B cell (primary cell): ENCODE measurements around the gene TMBIM1. TPM values are rescaled to one million over a fixed set of nuclear protein-coding genes. Genes with fewer than 3 reads are reported as not detected.

Experiments used
- ATAC-seq: fragments of 200-7000 bp; cut with Tn5 transposase; one replicate; pipeline ENCODE4 v1.10.0; 2021; ENCODE audit warnings: low read depth, mild to moderate bottlenecking, moderate number of reproducible peaks, moderate library complexity
- CTCF ChIA-PET: fragments of 350-600 bp; sonication (Branson Sonifier 250); formaldehyde crosslinking; loops from one replicate; lab custom pipeline; 2021; ENCODE audit warnings: antibody characterized with exemption, inconsistent platforms; lab: Charles Lee
- POLR2A ChIA-PET: fragments of 350-600 bp; sonication (Branson Sonifier 250); formaldehyde crosslinking; loops from one replicate; lab custom pipeline; 2021; ENCODE audit warnings: antibody characterized with exemption; lab: Charles Lee
- DNase-seq: peaks from one replicate; pipeline ENCODE4 v3.0.0; 2013
- H2AFZ ChIP-seq: 2 replicates; pipeline ENCODE4 v1.6.1; 2012; ENCODE audit warnings: mild to moderate bottlenecking, low read depth, low read length; ENCODE audit not compliant: insufficient read depth, poor library complexity, severe bottlenecking
- H3K27ac ChIP-seq, 2 donors: 1 replicate in 1 of 2; 2 replicates in 1 of 2; pipeline ENCODE4 v1.5.1; 2012 to 2013; ENCODE audit warnings: low read length in 2 of 2, mild to moderate bottlenecking in 2 of 2, moderate library complexity in 1 of 2
- H3K27me3 ChIP-seq, 4 experiments: fragments of 200-600 bp in 1 of 4; sonication (generic) in 1 of 4; replicated peaks in 1 of 4; 1 replicate in 2 of 4; 2 replicates in 2 of 4; pipeline versions ENCODE4 v1.6.1 to v1.7.0; 2013 to 2016; ENCODE audit warnings: low read length in 3 of 4, mild to moderate bottlenecking in 2 of 4, mixed read lengths in 1 of 4, moderate library complexity in 1 of 4; ENCODE audit not compliant: insufficient read depth in 4 of 4, control insufficient read depth in 3 of 4; ENCODE audit errors: control extremely low read depth in 1 of 4
- H3K36me3 ChIP-seq, 2 experiments: replicated peaks in 1 of 2; 1 replicate in 1 of 2; 2 replicates in 1 of 2; pipeline versions ENCODE4 v1.6.1 to v1.7.1; 2013; ENCODE audit warnings: low read length in 1 of 2; ENCODE audit not compliant: insufficient read depth in 2 of 2, control insufficient read depth in 1 of 2; ENCODE audit errors: control extremely low read depth in 1 of 2, extremely low read depth in 1 of 2
- H3K4me1 ChIP-seq, 2 donors: fragments of 200-600 bp in 1 of 2; sonication (generic) in 1 of 2; 1 replicate in 1 of 2; 2 replicates in 1 of 2; pipeline versions ENCODE4 v1.5.1 to v1.6.1; 2013 to 2017; ENCODE audit warnings: low read length in 2 of 2; ENCODE audit not compliant: control insufficient read depth in 2 of 2, insufficient read depth in 2 of 2
- H3K4me2 ChIP-seq: replicated peaks from 2 replicates; pipeline ENCODE3; 2012; ENCODE audit warnings: mild to moderate bottlenecking, low read depth, low read length; ENCODE audit not compliant: poor library complexity, severe bottlenecking
- H3K4me3 ChIP-seq, 5 experiments: fragments of 200-600 bp in 1 of 5; sonication (generic) in 1 of 5; 1 replicate in 3 of 5; 2 replicates in 2 of 5; pipeline versions ENCODE4 v1.5.1 to v1.7.0; 2011 to 2016; ENCODE audit warnings: low read length in 4 of 5, mild to moderate bottlenecking in 4 of 5, low read depth in 2 of 5, control low read depth in 1 of 5, moderate library complexity in 1 of 5; ENCODE audit not compliant: insufficient read depth in 1 of 5; ENCODE audit errors: control extremely low read depth in 1 of 5, extremely low read depth in 1 of 5
- H3K79me2 ChIP-seq: fragments of 200-600 bp; sonication (generic); one replicate; pipeline ENCODE4 v1.6.0; 2016; ENCODE audit warnings: low read length; ENCODE audit not compliant: control insufficient read depth, insufficient read depth
- H3K9ac ChIP-seq: fragments of 200-600 bp; sonication (generic); 2 replicates; pipeline ENCODE4 v1.6.1; 2017; ENCODE audit warnings: mild to moderate bottlenecking, low read length, moderate library complexity
- H3K9me3 ChIP-seq, 3 donors: one replicate each; pipeline versions ENCODE4 v1.6.1 to v1.7.1; 2013; ENCODE audit warnings: low read length in 2 of 3; ENCODE audit not compliant: control insufficient read depth in 2 of 3, insufficient read depth in 1 of 3; ENCODE audit errors: control extremely low read depth in 1 of 3
- H4K20me1 ChIP-seq: 2 replicates; pipeline ENCODE4 v1.6.0; 2012; ENCODE audit warnings: mild to moderate bottlenecking, low read length; ENCODE audit not compliant: insufficient read depth, control insufficient read depth, poor library complexity, severe bottlenecking
- H3K27ac Mint-ChIP-seq: one replicate; pipeline ENCODE4 v1.8.0; 2021; ENCODE audit warnings: mixed read lengths
- H3K27me3 Mint-ChIP-seq: one replicate; pipeline ENCODE4 v1.8.0; 2021; ENCODE audit warnings: mixed read lengths
- H3K4me1 Mint-ChIP-seq: one replicate; pipeline ENCODE4 v1.8.0; 2021; ENCODE audit warnings: mixed read lengths
- H3K4me3 Mint-ChIP-seq: one replicate; pipeline ENCODE4 v1.8.0; 2021; ENCODE audit warnings: mixed read lengths
- H3K9me3 Mint-ChIP-seq: one replicate; pipeline ENCODE4 v1.8.0; 2022; ENCODE audit warnings: mixed read lengths; ENCODE audit not compliant: insufficient read depth
- CTCF ChIP-seq: fragments of 200-600 bp; IDR thresholded peaks from one replicate; pipeline ENCODE4 v1.8.0; 2022; ENCODE audit warnings: antibody characterized with exemption, mild to moderate bottlenecking
- EZH2 ChIP-seq: IDR thresholded peaks from 2 replicates; pipeline ENCODE4 v1.6.1; 2012; ENCODE audit warnings: borderline replicate concordance, low read depth, mild to moderate bottlenecking, moderate library complexity, low read length; ENCODE audit not compliant: insufficient read depth, poor library complexity, severe bottlenecking
- WGBS: methylation state at CpG from one replicate; pipeline ENCODE4 v1.1.5; 2013; ENCODE audit warnings: missing lambda C conversion rate; ENCODE audit not compliant: insufficient coverage; 5-methylcytosine and 5-hydroxymethylcytosine counted together
- intact Hi-C: fragments of 100-400 bp; cut with micrococcal nuclease; formaldehyde crosslinking; loops from one replicate; pipeline ENCODE4 v1.10.0; 2022
- polyA plus RNA-seq: library from polyadenylated mRNA; depleted of rRNA; stranded (reverse); fragments of >200 nt; gene quantifications from 2 replicates; pipeline ENCODE4 v1.2.3, GENCODE V29; 2012
- total RNA-seq, 2 donors: library from RNA; stranded (reverse); fragments of 120-200 nt in 1 of 2; gene quantifications; 1 replicate in 1 of 2; 2 replicates in 1 of 2; pipeline versions ENCODE4 v1.2.3 to v1.2.4, GENCODE V29; 2013 to 2022

Gene TMBIM1
- total and polyA plus RNA-seq, 2 donors (not counting 1 experiment from before 2014, with no cell fraction given): 68.7 to 137 TPM

GRCh38 chr2:218298314-218298875 is 6.1 kb upstream of the TMBIM1 start:
- Mint-ChIP-seq H3K9me3 (no peaks in the 10 kb centered on the region), H3K4me3 (no peak overlapping the region), H3K4me1 (peaks cover 22% of the 10 kb centered on the region), H3K27me3 (no peaks in the 10 kb centered on the region), H3K27ac (no peak overlapping the region)
- Histone ChIP-seq H3K36me3 (no peaks in the 10 kb centered on the region), H4K20me1 (no peaks in the 10 kb centered on the region), H3K4me3 (no peak overlapping the region), H3K79me2 (peaks cover 12% of the 10 kb centered on the region), H2AFZ (no peak overlapping the region), H3K9ac (no peak overlapping the region), H3K9me3 (no peaks in the 10 kb centered on the region), H3K4me1 (peaks cover 13 to 20% of the 10 kb centered on the region in 2 donors), H3K27ac (no peak overlapping the region), H3K27me3 (no peaks in the 10 kb centered on the region), H3K4me2 (no peak overlapping the region)
- TF ChIP-seq CTCF: no peak
- no peak for TF ChIP-seq EZH2
- intact Hi-C loops: no loop called here
- WGBS: 86% methylated on average over 6 of the region's 6 CpGs
- DNase-seq (no peak), ATAC-seq (no peak)
- CTCF ChIA-PET: interaction anchor here (0.8 to 2.9 kb wide), 8 partner anchors 12 to 308 kb away, joined by 3 to 22 read pairs (median 6); partner anchors contain the start of gene CATIP
- POLR2A ChIA-PET: no interaction called here

- ChIA-PET CTCF (interaction anchor here (0.9 to 15.5 kb wide), 3 partner anchors 10 to 60 kb away, joined by 5 to 331 read pairs (median 28); partner anchors contain the start of genes AAMP, CATIP and PNKD), POLR2A (interaction anchor here (2.6 kb wide), 1 partner anchor 10 kb away, joined by 6 read pairs; no protein-coding TSS in a partner anchor)
- Histone ChIP-seq H2AFZ (no peak overlapping the region), H3K4me2 (no peak overlapping the region), H3K4me3 (no peak overlapping the region), H3K9me3 (no peaks in the 10 kb centered on the region), H3K36me3 (no peaks in the 10 kb centered on the region), H3K4me1 (peaks cover 22 to 32% of the 10 kb centered on the region in 2 donors), H4K20me1 (no peaks in the 10 kb centered on the region), H3K27ac (no peak overlapping the region), H3K27me3 (no peaks in the 10 kb centered on the region), H3K79me2 (peaks cover 26% of the 10 kb centered on the region), H3K9ac (no peak overlapping the region)
- 94% methylated on average over 6 of the region's 7 CpGs for WGBS
- intact Hi-C loops: no loop called here
- peaks cover 31% of the 10 kb centered on the region for H3K4me1 Mint-ChIP-seq
- TF ChIP-seq CTCF: no peak
- no peaks in the 10 kb centered on the region for H3K27me3 Mint-ChIP-seq
- no peak overlapping the region for H3K27ac Mint-ChIP-seq
- ATAC-seq (no peak), DNase-seq (no peak)
- no peak overlapping the region for H3K4me3 Mint-ChIP-seq
- no peaks in the 10 kb centered on the region for H3K9me3 Mint-ChIP-seq
Observed at GRCh38 chr2:218296847-218297246, 4.5 kb upstream of the TMBIM1 start.
